GM13976 (cell line): ENCODE results near the gene USP25.

Experiments
- DNase-seq: peaks from one replicate; pipeline ENCODE4 v3.0.0; 2012; ENCODE audit warnings: low spot score
- CTCF ChIP-seq: IDR thresholded peaks from 2 replicates; pipeline ENCODE4 v1.5.1; 2012; ENCODE audit warnings: borderline replicate concordance, mild to moderate bottlenecking; ENCODE audit not compliant: insufficient read depth; ENCODE audit errors: extremely low read depth, missing control alignments, control extremely low read depth
- in situ Hi-C: fragments of 300-500 bp; cut with MboI; formaldehyde crosslinking; loops from one replicate; pipeline ENCODE4 v1.12.0; 2022; ENCODE audit warnings: low sequenced_read_pairs, mixed read lengths, inconsistent platforms; ENCODE audit not compliant: unreplicated experiment

Gene USP25

GRCh38 chr21:15755125-15755524, 25.3 kb downstream of the USP25 start:
- no peak for TF ChIP-seq CTCF
- in situ Hi-C loops = no loop called here

GRCh38 chr21:15759469-15759868, 29.7 kb downstream of the USP25 start:
- no peak for DNase-seq
- TF ChIP-seq CTCF = no peak
- in situ Hi-C loops = no loop called here

More at GRCh38 chr21:15755125-15755524, 25.3 kb downstream of the USP25 start:
- no peak for DNase-seq

GRCh38 chr21:15761507-15762100, 31.8 kb downstream of the USP25 start:
- no peak for DNase-seq
- no peak for TF ChIP-seq CTCF
- in situ Hi-C loops = no loop called here

- in situ Hi-C loops = no loop called here
- no peak for DNase-seq
- no peak for TF ChIP-seq CTCF
Observed at GRCh38 chr21:15763359-15763758, 33.6 kb downstream of the USP25 start.

- in situ Hi-C loops = no loop called here
- no peak for TF ChIP-seq CTCF
- DNase-seq = no peak
Observed at GRCh38 chr21:15764878-15765277, 35.1 kb downstream of the USP25 start.

- in situ Hi-C loops = no loop called here
- no peak for TF ChIP-seq CTCF
- DNase-seq = no peak
Observed at GRCh38 chr21:15766952-15767603, 37.3 kb downstream of the USP25 start.
